K562 (cell line): ENCODE results near the gene ANKRD10. TPM values are rescaled to one million over a fixed set of nuclear protein-coding genes. Genes with fewer than 3 reads are reported as not detected.

Experiments
- CHD4 ChIP-seq: fragments of 200-600 bp; sonication (generic); IDR thresholded peaks from 3 replicates; pipeline ENCODE4 v1.6.1; 2012; ENCODE audit warnings: low read depth, mild to moderate bottlenecking, mixed read lengths, low read length, inconsistent platforms; ENCODE audit not compliant: insufficient read depth, insufficient replicate concordance, poor library complexity, severe bottlenecking
- CTCF ChIP-seq, 3 experiments: IDR thresholded peaks in 2 of 3; conservative IDR thresholded peaks in 1 of 3; 2 replicates each; pipeline ENCODE4 v1.5.1; 2011 to 2012; ENCODE audit warnings: low read length in 3 of 3, mild to moderate bottlenecking in 3 of 3, control low read depth in 2 of 3, improper control_type of control experiment in 1 of 3, inconsistent platforms in 1 of 3, low read depth in 1 of 3, mixed read lengths in 1 of 3, moderate library complexity in 1 of 3; ENCODE audit not compliant: insufficient read depth in 2 of 3
- DDX20 ChIP-seq: fragments of 450-650 bp; IDR thresholded peaks from 2 replicates; pipeline ENCODE4 v1.6.1; 2016; ENCODE audit warnings: missing genetic modification characterization, low read depth, mild to moderate bottlenecking, missing compliant biosample characterization, moderate library complexity
- ETS2 ChIP-seq: IDR thresholded peaks from 2 replicates; pipeline ENCODE4 v1.6.1; 2016; ENCODE audit warnings: borderline replicate concordance, missing genetic modification characterization, mild to moderate bottlenecking, moderate library complexity, missing compliant biosample characterization; ENCODE audit not compliant: poor library complexity, severe bottlenecking
- GATA2 ChIP-seq: sonication (generic); formaldehyde crosslinking; IDR thresholded peaks from 2 replicates; pipeline ENCODE4 v1.4.0; 2020; ENCODE audit warnings: mild to moderate bottlenecking, missing genetic modification reagents
- HDAC3 ChIP-seq: fragments of 450-650 bp; IDR thresholded peaks from 2 replicates; pipeline ENCODE4 v1.6.1; 2018; ENCODE audit warnings: borderline replicate concordance, mild to moderate bottlenecking, moderate library complexity; ENCODE audit not compliant: partially characterized antibody
- HMG20A ChIP-seq: fragments of 450-650 bp; formaldehyde crosslinking; conservative IDR thresholded peaks from 2 replicates; pipeline ENCODE4 v1.4.0; 2020; ENCODE audit warnings: mild to moderate bottlenecking, mixed read lengths
- HMG20B ChIP-seq: fragments of 250-450 bp; sonication (Bioruptor Pico); IDR thresholded peaks from 2 replicates; pipeline ENCODE4 v1.5.0; 2021; ENCODE audit warnings: mild to moderate bottlenecking
- JUN ChIP-seq, 2 experiments: sonication (generic) in 1 of 2; formaldehyde crosslinking in 1 of 2; IDR thresholded peaks; 2 replicates each; pipeline versions ENCODE4 v1.6.1 to v1.8.0; 2012 to 2022; ENCODE audit warnings: borderline replicate concordance in 2 of 2, mild to moderate bottlenecking in 2 of 2, improper control_type of control experiment in 1 of 2, low read depth in 1 of 2, low read length in 1 of 2, missing genetic modification reagents in 1 of 2
- MTF1 ChIP-seq: fragments of 250-450 bp; sonication (Bioruptor Pico); IDR thresholded peaks from 2 replicates; pipeline ENCODE4 v1.9.0; 2021; ENCODE audit warnings: moderate library complexity, mild to moderate bottlenecking, inconsistent platforms, borderline replicate concordance
- NFE2L1 ChIP-seq: fragments of 450-650 bp; IDR thresholded peaks from 2 replicates; pipeline ENCODE4 v1.6.1; 2016; ENCODE audit warnings: missing genetic modification characterization, low read depth, mild to moderate bottlenecking, missing compliant biosample characterization, moderate library complexity, borderline replicate concordance
- NR2C2 ChIP-seq, 2 experiments: fragments of 200-800 bp in 1 of 2; sonication (Bioruptor generic) in 1 of 2; sonication (generic) in 1 of 2; formaldehyde crosslinking in 1 of 2; IDR thresholded peaks; 2 replicates each; pipeline versions ENCODE4 v1.6.1 to v1.8.0; 2016 to 2022; ENCODE audit warnings: mild to moderate bottlenecking in 1 of 2, missing compliant biosample characterization in 1 of 2, missing genetic modification characterization in 1 of 2, missing genetic modification reagents in 1 of 2
- NUFIP1 ChIP-seq: fragments of 450-650 bp; IDR thresholded peaks from 2 replicates; pipeline ENCODE4 v1.6.1; 2018; ENCODE audit not compliant: partially characterized antibody
- PTRF ChIP-seq: fragments of 450-650 bp; IDR thresholded peaks from 2 replicates; pipeline ENCODE4 v1.6.1; 2016; ENCODE audit warnings: mild to moderate bottlenecking, missing genetic modification characterization, missing compliant biosample characterization
- PYGO2 ChIP-seq: fragments of 450-650 bp; IDR thresholded peaks from 2 replicates; pipeline ENCODE4 v1.6.1; 2016; ENCODE audit warnings: mild to moderate bottlenecking, missing genetic modification characterization, moderate library complexity, missing compliant biosample characterization
- RFX1 ChIP-seq: fragments of 450-650 bp; IDR thresholded peaks from 2 replicates; pipeline ENCODE4 v1.6.1; 2016; ENCODE audit warnings: mild to moderate bottlenecking, moderate library complexity
- RFX7 ChIP-seq: fragments of 250-450 bp; sonication (Bioruptor Pico); IDR thresholded peaks from 2 replicates; pipeline ENCODE4 v1.5.1; 2021; ENCODE audit warnings: mild to moderate bottlenecking
- RUNX1 ChIP-seq: sonication (generic); IDR thresholded peaks from 2 replicates; pipeline ENCODE4 v1.6.1; 2016; ENCODE audit warnings: antibody characterized with exemption, low read depth
- ZBTB1 ChIP-seq: sonication (generic); formaldehyde crosslinking; IDR thresholded peaks from 2 replicates; pipeline ENCODE4 v1.8.1; 2023; ENCODE audit warnings: missing genetic modification reagents, low read depth, mild to moderate bottlenecking, borderline replicate concordance
- ZNF354B ChIP-seq: fragments of 250-450 bp; sonication (Bioruptor Pico); IDR thresholded peaks from 2 replicates; pipeline ENCODE4 v1.4.0; 2020
- polyA plus RNA-seq, 8 experiments: library from polyadenylated mRNA; depleted of rRNA in 4 of 8; stranded (reverse) in 5 of 8; unstranded in 3 of 8; fragments of >200 nt; fragmentation: Nextera tagmentation in 2 of 8; fragmentation: Illumina TruSeq in 1 of 8; extraction: Ambion mirVana in 2 of 8; extraction: Trizol in 1 of 8; gene quantifications; 2 replicates each; pipeline versions ENCODE4 v1.2.1 to v1.2.3, GENCODE V29; 2011 to 2014; ENCODE audit warnings: inconsistent platforms in 1 of 8, missing spikeins in 1 of 8
- total RNA-seq, 7 experiments: library from RNA; depleted of rRNA in 6 of 7; stranded (reverse); fragments of >200 nt in 6 of 7; fragmentation: Illumina TruSeq in 2 of 7; extraction: Trizol in 2 of 7; gene quantifications; 2 replicates each; pipeline versions ENCODE4 v1.2.1 to v1.2.3, GENCODE V29; 2011 to 2021; ENCODE audit warnings: low replicate concordance in 1 of 7
- TF ChIP-seq, protein P1 (sequence below): fragments of 450-650 bp; IDR thresholded peaks from 2 replicates; pipeline ENCODE4 v1.6.1; 2016
- TF ChIP-seq, protein P2 (sequence below): conservative IDR thresholded peaks from 2 replicates; pipeline ENCODE4 v1.6.1; 2011; ENCODE audit warnings: low read depth, mild to moderate bottlenecking, low read length; ENCODE audit not compliant: control insufficient read depth

The ANKRD10 gene
- total and polyA plus RNA-seq, 9 of the 15 experiments (the other 6 are each of a cell fraction or from before 2014, with no cell fraction given): 21.7 to 183 (median 45.0) TPM

- TF ChIP-seq RUNX1: no peak
- TF ChIP-seq HMG20A (CRISPR knock-in tag): no peak
- TF ChIP-seq ZNF354B (CRISPR knock-in tag): no peak
- no peak for TF ChIP-seq GATA2 (CRISPR knock-in tag)
- TF ChIP-seq PYGO2 (tag): no peak
- no peak for TF ChIP-seq MTF1
- TF ChIP-seq HDAC3: no peak
- no peak for TF ChIP-seq NFE2L1 (tag)
- TF ChIP-seq RFX1: peak; percentile 55; the same call in 1 of the 2 replicates
- TF ChIP-seq, protein P1, sequence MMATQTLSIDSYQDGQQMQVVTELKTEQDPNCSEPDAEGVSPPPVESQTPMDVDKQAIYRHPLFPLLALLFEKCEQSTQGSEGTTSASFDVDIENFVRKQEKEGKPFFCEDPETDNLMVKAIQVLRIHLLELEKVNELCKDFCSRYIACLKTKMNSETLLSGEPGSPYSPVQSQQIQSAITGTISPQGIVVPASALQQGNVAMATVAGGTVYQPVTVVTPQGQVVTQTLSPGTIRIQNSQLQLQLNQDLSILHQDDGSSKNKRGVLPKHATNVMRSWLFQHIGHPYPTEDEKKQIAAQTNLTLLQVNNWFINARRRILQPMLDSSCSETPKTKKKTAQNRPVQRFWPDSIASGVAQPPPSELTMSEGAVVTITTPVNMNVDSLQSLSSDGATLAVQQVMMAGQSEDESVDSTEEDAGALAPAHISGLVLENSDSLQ: peak; percentile 98
- TF ChIP-seq DDX20 (tag): no peak
- peak; percentile 36; the same call in 1 of the 2 replicates for TF ChIP-seq NR2C2 (CRISPR knock-in tag; IDR thresholded peaks at IDR 0.05)
- TF ChIP-seq NR2C2 (tag; IDR thresholded peaks at IDR 0.05): peak; percentile 82
- no peak for TF ChIP-seq PTRF (tag)
- no peak for TF ChIP-seq HMG20B (CRISPR knock-in tag)
- no peak for TF ChIP-seq CHD4
- TF ChIP-seq JUN (IDR thresholded peaks at IDR 0.05; ENCODE audit: borderline replicate concordance, low read depth, low read length): peak; percentile 100
- peak; percentile 100 for TF ChIP-seq JUN (CRISPR knock-in tag; IDR thresholded peaks at IDR 0.05; ENCODE audit: borderline replicate concordance)
- TF ChIP-seq ETS2 (tag): no peak
- no peak for TF ChIP-seq NUFIP1
- TF ChIP-seq CTCF (IDR thresholded peaks at IDR 0.05 in 2 of 3, conservative IDR thresholded peaks at IDR 0.05 in 1 of 3; ENCODE audit: insufficient read depth in 2 of 3, low read depth in 1 of 3, low read length in 3 of 3): no peak
- TF ChIP-seq, protein P2, sequence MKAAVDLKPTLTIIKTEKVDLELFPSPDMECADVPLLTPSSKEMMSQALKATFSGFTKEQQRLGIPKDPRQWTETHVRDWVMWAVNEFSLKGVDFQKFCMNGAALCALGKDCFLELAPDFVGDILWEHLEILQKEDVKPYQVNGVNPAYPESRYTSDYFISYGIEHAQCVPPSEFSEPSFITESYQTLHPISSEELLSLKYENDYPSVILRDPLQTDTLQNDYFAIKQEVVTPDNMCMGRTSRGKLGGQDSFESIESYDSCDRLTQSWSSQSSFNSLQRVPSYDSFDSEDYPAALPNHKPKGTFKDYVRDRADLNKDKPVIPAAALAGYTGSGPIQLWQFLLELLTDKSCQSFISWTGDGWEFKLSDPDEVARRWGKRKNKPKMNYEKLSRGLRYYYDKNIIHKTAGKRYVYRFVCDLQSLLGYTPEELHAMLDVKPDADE: no peak; the same call in 1 of the 2 replicates
- TF ChIP-seq ZBTB1: no peak
- TF ChIP-seq RFX7 (CRISPR knock-in tag): no peak
Measured at GRCh38 chr13:110869805-110870706, 44.8 kb downstream of the ANKRD10 start (continued).
